MCF 10A (cell line): ENCODE measurements around the gene SLC38A5. TPM values are rescaled to one million over a fixed set of nuclear protein-coding genes. Genes with fewer than 3 reads are reported as not detected.
"Not testable (repeated sequence)": the region's sequence is repeated elsewhere in the genome, so short reads cannot be mapped to it uniquely, and the experiment has no call there.

Experiments used
- BruUV-seq: library from RNA; stranded (reverse); fragments of 400-500 nt; replicated peaks from 2 replicates; lab custom pipeline; 2021; lab: Mats Ljungman, UMichigan
- CTCF ChIA-PET: fragments of 300-600 bp; sonication (Branson Sonifier 250); formaldehyde crosslinking; extraction: SDS; loops from one replicate; lab custom pipeline; 2021; ENCODE audit warnings: antibody characterized with exemption, inconsistent platforms; lab: Yijun Ruan, JAX
- POLR2A ChIA-PET: fragments of 300-600, 350-650 bp; sonication (Branson Sonifier 250); formaldehyde crosslinking; extraction: SDS; loops from one replicate; lab custom pipeline; 2020; ENCODE audit warnings: antibody characterized with exemption, inconsistent platforms; lab: Yijun Ruan, JAX
- DNase-seq: peaks from one replicate; pipeline ENCODE4 v3.0.0-alpha.2; 2018; ENCODE audit not compliant: unreplicated experiment
- H3K27ac Mint-ChIP-seq: one replicate; pipeline ENCODE4 v1.8.0; 2022; ENCODE audit warnings: mild to moderate bottlenecking, low read depth, mixed read lengths; ENCODE audit not compliant: unreplicated experiment
- H3K27me3 Mint-ChIP-seq: one replicate; pipeline ENCODE4 v1.8.0; 2022; ENCODE audit warnings: mixed read lengths; ENCODE audit not compliant: insufficient read depth, unreplicated experiment
- H3K36me3 Mint-ChIP-seq: one replicate; pipeline ENCODE4 v1.8.0; 2022; ENCODE audit warnings: mild to moderate bottlenecking, moderate library complexity, mixed read lengths; ENCODE audit not compliant: insufficient read depth, unreplicated experiment
- H3K4me1 Mint-ChIP-seq: one replicate; pipeline ENCODE4 v1.8.0; 2022; ENCODE audit warnings: mixed read lengths; ENCODE audit not compliant: insufficient read depth, unreplicated experiment
- H3K4me3 Mint-ChIP-seq: one replicate; pipeline ENCODE4 v1.8.0; 2022; ENCODE audit warnings: mild to moderate bottlenecking, moderate library complexity, mixed read lengths; ENCODE audit not compliant: unreplicated experiment
- H3K9me3 Mint-ChIP-seq: one replicate; pipeline ENCODE4 v1.8.0; 2022; ENCODE audit warnings: mixed read lengths; ENCODE audit not compliant: unreplicated experiment
- intact Hi-C: fragments of 100-400 bp; cut with micrococcal nuclease; formaldehyde crosslinking; loops from 2 replicates; pipeline ENCODE4 v1.14.1; 2022
- total RNA-seq: library from RNA; stranded (reverse); gene quantifications from 2 replicates; pipeline ENCODE4 v1.2.3, GENCODE V29; 2022

The SLC38A5 gene
- total RNA-seq, 1 experiment from 2014 or later, result 1.4 TPM

- H3K4me3 Mint-ChIP-seq, result not testable (repeated sequence)
Observed at GRCh38 chrX:48430166-48430565, 39.9 kb downstream of the SLC38A5 start.

GRCh38 chrX:48429606-48430005 is 40.5 kb downstream of the SLC38A5 start:
- BruUV-seq, H3K4me1 Mint-ChIP-seq, H3K9me3 Mint-ChIP-seq, H3K36me3 Mint-ChIP-seq, H3K27me3 Mint-ChIP-seq, H3K4me3 Mint-ChIP-seq, intact Hi-C loops, DNase-seq, H3K27ac Mint-ChIP-seq, POLR2A ChIA-PET: not testable (repeated sequence)
- CTCF ChIA-PET, result interaction anchor here (0.6 kb wide), 1 partner anchor 341 kb away, joined by 4 read pairs; no protein-coding TSS in a partner anchor

More at GRCh38 chrX:48430166-48430565, 39.9 kb downstream of the SLC38A5 start:
- intact Hi-C loops, BruUV-seq, CTCF ChIA-PET, H3K36me3 Mint-ChIP-seq, H3K9me3 Mint-ChIP-seq, H3K27me3 Mint-ChIP-seq, DNase-seq, POLR2A ChIA-PET, H3K27ac Mint-ChIP-seq, H3K4me1 Mint-ChIP-seq: not testable (repeated sequence)

GRCh38 chrX:48427027-48427716 is 42.9 kb downstream of the SLC38A5 start:
- DNase-seq, CTCF ChIA-PET, H3K4me1 Mint-ChIP-seq, H3K36me3 Mint-ChIP-seq, intact Hi-C loops, H3K9me3 Mint-ChIP-seq, BruUV-seq, POLR2A ChIA-PET, H3K27me3 Mint-ChIP-seq, H3K4me3 Mint-ChIP-seq, H3K27ac Mint-ChIP-seq: not testable (repeated sequence)

GRCh38 chrX:48411860-48412259 is 58.2 kb downstream of the SLC38A5 start, which contains the start of gene SSX4B:
Gene SSX4B, minus strand, starts transcription at chrX:48411960. Its CDS starts 588 bp downstream, at chrX:48411372.
- H3K9me3 Mint-ChIP-seq, H3K27ac Mint-ChIP-seq, DNase-seq, intact Hi-C loops, H3K27me3 Mint-ChIP-seq, POLR2A ChIA-PET, BruUV-seq, H3K4me3 Mint-ChIP-seq, H3K36me3 Mint-ChIP-seq, CTCF ChIA-PET, H3K4me1 Mint-ChIP-seq: not testable (repeated sequence)

Other genes starting within 250 kb of the SLC38A5 start
- gene SSX1, start 214.9 kb downstream of the SLC38A5 start, total RNA-seq, result not detected in 2 replicates
- gene SSX3, start 113.6 kb downstream of the SLC38A5 start, total RNA-seq, result not detected in 2 replicates
- not detected in 2 replicates for gene SSX4, start 86.7 kb downstream of the SLC38A5 start, total RNA-seq
- not detected in 2 replicates for gene SSX4B, start 58.3 kb downstream of the SLC38A5 start, total RNA-seq
- gene FTSJ1, start 5.9 kb upstream of the SLC38A5 start, total RNA-seq, result 92.5 and 107 TPM in 2 replicates
- 29.2 and 39.0 TPM in 2 replicates for gene PORCN, start 38.7 kb upstream of the SLC38A5 start, total RNA-seq
- 66.9 and 102 TPM in 2 replicates for gene EBP, start 51.5 kb upstream of the SLC38A5 start, total RNA-seq
- gene TBC1D25, start 69.5 kb upstream of the SLC38A5 start, total RNA-seq, result 14.4 and 18.2 TPM in 2 replicates
- gene RBM3, start 104.2 kb upstream of the SLC38A5 start, total RNA-seq, result 318 and 354 TPM in 2 replicates
- gene WDR13, start 127.2 kb upstream of the SLC38A5 start, total RNA-seq, result 134 and 138 TPM in 2 replicates
- 0.37 and 0.96 TPM in 2 replicates for gene WAS, start 213.5 kb upstream of the SLC38A5 start, total RNA-seq
- gene SUV39H1, start 226.5 kb upstream of the SLC38A5 start, total RNA-seq, result 6.6 and 8.7 TPM in 2 replicates